Panc1 (cell line): ENCODE measurements around the gene NT5C1B. TPM values are rescaled to one million over a fixed set of nuclear protein-coding genes. Genes with fewer than 3 reads are reported as not detected.

Source experiments
- ATAC-seq: fragments of 200-7000 bp; cut with Tn5 transposase; 2 replicates; pipeline ENCODE4 v1.9.1; 2020; ENCODE audit warnings: mild to moderate bottlenecking, moderate library complexity
- BruUV-seq: library from RNA; stranded (reverse); fragments of 400-500 nt; replicated peaks from 2 replicates; lab custom pipeline; 2021; lab: Mats Ljungman, UMichigan
- CTCF ChIA-PET: fragments of 300-600 bp; sonication (Branson Sonifier 250); formaldehyde crosslinking; loops from one replicate; lab custom pipeline; 2022; ENCODE audit warnings: antibody characterized with exemption; lab: Charles Lee
- POLR2A ChIA-PET: fragments of 300-600 bp; sonication (Branson Sonifier 250); formaldehyde crosslinking; loops from one replicate; lab custom pipeline; 2022; ENCODE audit warnings: antibody characterized with exemption; lab: Charles Lee
- DNase-seq: peaks from one replicate; pipeline ENCODE4 v3.0.0-alpha.2; 2010; ENCODE audit warnings: low read depth, low spot score
- H3K27ac ChIP-seq: 2 replicates; pipeline ENCODE4 v1.5.1; 2011; ENCODE audit warnings: mild to moderate bottlenecking, low read length, inconsistent platforms
- H3K27me3 ChIP-seq: fragments of 200-500 bp; sonication (Bioruptor generic); 2 replicates; pipeline ENCODE4 v1.6.0; 2014; ENCODE audit warnings: low read length, inconsistent platforms; ENCODE audit not compliant: control insufficient read depth, insufficient read depth
- H3K36me3 ChIP-seq: fragments of 200-500 bp; sonication (Bioruptor generic); 2 replicates; pipeline ENCODE4 v1.5.1; 2014; ENCODE audit warnings: inconsistent platforms, mild to moderate bottlenecking, low read length, moderate library complexity; ENCODE audit not compliant: control insufficient read depth, insufficient read depth
- H3K4me1 ChIP-seq: 2 replicates; pipeline ENCODE4 v1.5.1; 2011; ENCODE audit warnings: inconsistent platforms, mild to moderate bottlenecking, low read length, moderate library complexity; ENCODE audit not compliant: control insufficient read depth, insufficient read depth
- H3K4me3 ChIP-seq, 2 experiments: 2 replicates each; pipeline ENCODE4 v1.5.1; 2011 to 2012; ENCODE audit warnings: low read depth in 2 of 2, low read length in 2 of 2, mild to moderate bottlenecking in 2 of 2, inconsistent platforms in 1 of 2, moderate library complexity in 1 of 2
- H3K9me3 ChIP-seq: fragments of 200-500 bp; sonication (Bioruptor generic); 2 replicates; pipeline ENCODE4 v1.5.1; 2014; ENCODE audit warnings: low read depth, mild to moderate bottlenecking, inconsistent platforms, low read length, moderate library complexity; ENCODE audit not compliant: control insufficient read depth, insufficient read depth
- CTCF ChIP-seq: fragments of 450-650 bp; IDR thresholded peaks from 2 replicates; pipeline ENCODE4 v1.5.1; 2017; ENCODE audit warnings: mild to moderate bottlenecking
- POLR2AphosphoS5 ChIP-seq: IDR thresholded peaks from 2 replicates; pipeline ENCODE4 v1.6.1; 2012; ENCODE audit warnings: mild to moderate bottlenecking, low read depth, low read length, moderate library complexity
- SIN3A ChIP-seq: IDR thresholded peaks from 2 replicates; pipeline ENCODE4 v1.6.1; 2012; ENCODE audit warnings: low read depth, mild to moderate bottlenecking, low read length, moderate library complexity, borderline replicate concordance; ENCODE audit not compliant: insufficient read depth
- TCF7L2 ChIP-seq: IDR thresholded peaks from 2 replicates; pipeline ENCODE4 v1.6.1; 2011; ENCODE audit warnings: mild to moderate bottlenecking, low read depth, low read length, inconsistent platforms
- in situ Hi-C: cut with HindIII; loops from 2 replicates; pipeline ENCODE4 v1.10.0; 2016; ENCODE audit warnings: low sequenced_read_pairs, low pct_unique_long_range_greater_than_20kb
- intact Hi-C: fragments of 100-400 bp; cut with micrococcal nuclease; formaldehyde crosslinking; loops from one replicate; pipeline ENCODE4 v1.10.0; 2022; ENCODE audit not compliant: unreplicated experiment
- total RNA-seq: library from RNA; stranded (reverse); gene quantifications from one replicate; pipeline ENCODE4 v1.2.1, GENCODE V29; 2021; ENCODE audit not compliant: unreplicated experiment
- TF ChIP-seq, protein P1 (sequence below), 2 experiments: IDR thresholded peaks; 2 replicates each; pipeline ENCODE4 v1.6.1; 2011 to 2012; ENCODE audit warnings: low read depth in 2 of 2, control low read depth in 1 of 2, low read length in 1 of 2, mild to moderate bottlenecking in 1 of 2, moderate library complexity in 1 of 2; ENCODE audit not compliant: insufficient read depth in 1 of 2

Gene NT5C1B
- total RNA-seq, 1 experiment from 2014 or later, result not detected

GRCh38 chr2:18584608-18584954 is 4.8 kb downstream of the NT5C1B start:
- Histone ChIP-seq H3K27ac (no peak overlapping the region), H3K4me3 (no peak overlapping the region), H3K4me1 (no peaks in the 10 kb centered on the region), H3K36me3 (no peaks in the 10 kb centered on the region), H3K9me3 (no peaks in the 10 kb centered on the region), H3K27me3 (no peaks in the 10 kb centered on the region)
- no TSS peak for BruUV-seq
- no peak for TF ChIP-seq TCF7L2
- no peak for TF ChIP-seq CTCF
- TF ChIP-seq POLR2AphosphoS5, result no peak
- TF ChIP-seq, protein P1, sequence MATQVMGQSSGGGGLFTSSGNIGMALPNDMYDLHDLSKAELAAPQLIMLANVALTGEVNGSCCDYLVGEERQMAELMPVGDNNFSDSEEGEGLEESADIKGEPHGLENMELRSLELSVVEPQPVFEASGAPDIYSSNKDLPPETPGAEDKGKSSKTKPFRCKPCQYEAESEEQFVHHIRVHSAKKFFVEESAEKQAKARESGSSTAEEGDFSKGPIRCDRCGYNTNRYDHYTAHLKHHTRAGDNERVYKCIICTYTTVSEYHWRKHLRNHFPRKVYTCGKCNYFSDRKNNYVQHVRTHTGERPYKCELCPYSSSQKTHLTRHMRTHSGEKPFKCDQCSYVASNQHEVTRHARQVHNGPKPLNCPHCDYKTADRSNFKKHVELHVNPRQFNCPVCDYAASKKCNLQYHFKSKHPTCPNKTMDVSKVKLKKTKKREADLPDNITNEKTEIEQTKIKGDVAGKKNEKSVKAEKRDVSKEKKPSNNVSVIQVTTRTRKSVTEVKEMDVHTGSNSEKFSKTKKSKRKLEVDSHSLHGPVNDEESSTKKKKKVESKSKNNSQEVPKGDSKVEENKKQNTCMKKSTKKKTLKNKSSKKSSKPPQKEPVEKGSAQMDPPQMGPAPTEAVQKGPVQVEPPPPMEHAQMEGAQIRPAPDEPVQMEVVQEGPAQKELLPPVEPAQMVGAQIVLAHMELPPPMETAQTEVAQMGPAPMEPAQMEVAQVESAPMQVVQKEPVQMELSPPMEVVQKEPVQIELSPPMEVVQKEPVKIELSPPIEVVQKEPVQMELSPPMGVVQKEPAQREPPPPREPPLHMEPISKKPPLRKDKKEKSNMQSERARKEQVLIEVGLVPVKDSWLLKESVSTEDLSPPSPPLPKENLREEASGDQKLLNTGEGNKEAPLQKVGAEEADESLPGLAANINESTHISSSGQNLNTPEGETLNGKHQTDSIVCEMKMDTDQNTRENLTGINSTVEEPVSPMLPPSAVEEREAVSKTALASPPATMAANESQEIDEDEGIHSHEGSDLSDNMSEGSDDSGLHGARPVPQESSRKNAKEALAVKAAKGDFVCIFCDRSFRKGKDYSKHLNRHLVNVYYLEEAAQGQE (IDR thresholded peaks at IDR 0.05; ENCODE audit: insufficient read depth in 1 of 2, low read depth in 2 of 2, low read length in 1 of 2), result no peak
- TF ChIP-seq SIN3A, result no peak
- no peak for DNase-seq
- in situ Hi-C loops, result no loop called here
- ChIA-PET CTCF (no interaction called here), POLR2A (no interaction called here)
- ATAC-seq, result no peak
- intact Hi-C loops, result no loop called here

DNA sequence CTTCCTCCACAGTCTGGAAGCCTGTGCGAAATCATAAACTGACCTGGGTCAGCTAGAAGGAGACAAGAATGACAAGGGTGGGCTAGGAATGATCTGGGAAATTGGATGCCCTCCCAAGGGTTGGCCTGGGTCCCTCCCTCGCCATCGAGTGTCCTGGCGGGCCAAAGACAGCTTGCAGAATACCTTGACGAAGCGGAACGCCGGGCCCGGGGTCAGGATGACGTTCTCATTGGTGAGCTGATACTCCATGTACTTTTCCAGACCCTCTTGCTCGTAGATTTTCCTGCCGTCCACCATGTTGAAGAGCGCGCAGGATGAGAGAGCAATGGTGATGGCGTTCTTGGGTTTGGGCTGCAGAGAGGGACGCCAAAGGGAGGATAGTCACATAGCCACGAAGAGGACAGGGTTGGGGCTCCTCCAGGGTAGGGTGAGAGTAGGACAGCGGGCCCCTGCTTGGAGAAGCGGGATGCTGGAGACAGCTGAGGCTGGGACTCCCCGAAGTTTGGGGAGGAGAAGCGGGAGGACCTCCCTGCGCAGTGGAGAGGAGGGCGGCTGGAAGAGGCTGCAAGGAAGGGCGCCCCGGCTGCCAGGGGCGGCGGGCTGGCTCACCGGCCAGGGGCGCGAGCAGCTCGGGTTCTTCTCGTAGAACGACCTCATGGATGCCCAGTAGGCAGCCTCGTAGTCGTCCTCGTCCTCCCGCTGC is 5.3 kb downstream of the NT5C1B start:
- ChIA-PET POLR2A (no interaction called here), CTCF (no interaction called here)
- in situ Hi-C loops, result no loop called here
- no peaks in the 10 kb centered on the region for H3K9me3 ChIP-seq
- H3K27ac ChIP-seq, result no peak overlapping the region
- ATAC-seq (no peak), DNase-seq (no peak)
- H3K36me3 ChIP-seq, result no peaks in the 10 kb centered on the region
- intact Hi-C loops, result no loop called here
- no peaks in the 10 kb centered on the region for H3K4me1 ChIP-seq
- H3K27me3 ChIP-seq, result no peaks in the 10 kb centered on the region
- no peak for TF ChIP-seq TCF7L2
- TF ChIP-seq CTCF, result no peak
- no peak for TF ChIP-seq SIN3A
- no peak for TF ChIP-seq POLR2AphosphoS5
- TF ChIP-seq, protein P1 (IDR thresholded peaks at IDR 0.05; ENCODE audit: insufficient read depth in 1 of 2, low read depth in 2 of 2, low read length in 1 of 2), result no peak
- no TSS peak for BruUV-seq
- no peak overlapping the region for H3K4me3 ChIP-seq
